Adrenal gland (tissue), 5 donors: ENCODE measurements around the gene ATP6V1F.

Experiments
- CTCF ChIP-seq, 6 experiments: fragments of 450-650 bp in 4 of 6; fragments of 200-600 bp in 2 of 6; sonication (generic) in 1 of 6; IDR thresholded peaks; 1 replicate in 5 of 6; 2 replicates in 1 of 6; pipeline versions ENCODE4 v1.5.1 to v1.8.0; 2016 to 2021; ENCODE audit warnings: antibody characterized with exemption in 6 of 6, mild to moderate bottlenecking in 2 of 6, moderate library complexity in 1 of 6
- POLR2A ChIP-seq, 2 donors: fragments of 450-650 bp; IDR thresholded peaks; one replicate each; pipeline ENCODE4 v1.6.1; 2017; ENCODE audit warnings: antibody characterized with exemption in 2 of 2, mild to moderate bottlenecking in 2 of 2, moderate library complexity in 1 of 2
- donor health status: DM: no; HTN: no; CAD: no.

GRCh38 chr7:128892521-128893250 lies 30.0 kb downstream of the ATP6V1F start:
- no peak for TF ChIP-seq CTCF (IDR thresholded peaks at IDR 0.05)
- no peak for TF ChIP-seq POLR2A (IDR thresholded peaks at IDR 0.05)
